Eye (tissue), 1 donor: Measurements from ENCODE around the gene SYNPR.
"Not testable (repeated sequence)": the region's sequence is repeated elsewhere in the genome, so short reads cannot be mapped to it uniquely, and the experiment has no call there.

Experiments used
- DNase-seq: peaks from one replicate; pipeline ENCODE4 v3.0.0-alpha.2; 2015

SYNPR gene

DNA sequence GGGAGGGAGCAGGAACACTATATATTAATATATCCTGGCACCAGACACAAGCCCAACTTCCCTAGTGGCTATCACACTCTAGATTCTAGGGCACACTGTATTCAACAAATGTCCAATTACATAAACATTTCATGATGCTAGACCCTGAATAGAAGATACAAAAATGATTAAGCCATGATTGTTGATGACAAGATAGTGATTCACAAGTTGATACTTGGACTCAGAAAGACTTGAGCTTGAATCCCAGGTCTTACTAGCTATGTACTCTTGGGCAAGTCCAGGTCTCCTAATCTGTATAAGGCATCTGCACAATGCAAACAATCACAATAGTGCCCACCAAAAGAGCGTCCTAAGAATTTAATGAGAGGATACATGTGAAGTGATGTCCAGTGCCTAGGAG is 364.4 kb downstream of the SYNPR start:
- no peak for DNase-seq

- peak; percentile 38 for DNase-seq
Observed at GRCh38 chr3:63644212-63644797, 366.2 kb downstream of the SYNPR start.

- DNase-seq, result not testable (repeated sequence)
Observed at GRCh38 chr3:63644928-63645781, 367.0 kb downstream of the SYNPR start.

GRCh38 chr3:63652066-63652725 is 374.1 kb downstream of the SYNPR start, which contains the start of gene SNTN:
Gene SNTN (plus strand): TSS chr3:63652675. CDS start chr3:63652688, 13 bp downstream.
- DNase-seq, result no peak

DNA sequence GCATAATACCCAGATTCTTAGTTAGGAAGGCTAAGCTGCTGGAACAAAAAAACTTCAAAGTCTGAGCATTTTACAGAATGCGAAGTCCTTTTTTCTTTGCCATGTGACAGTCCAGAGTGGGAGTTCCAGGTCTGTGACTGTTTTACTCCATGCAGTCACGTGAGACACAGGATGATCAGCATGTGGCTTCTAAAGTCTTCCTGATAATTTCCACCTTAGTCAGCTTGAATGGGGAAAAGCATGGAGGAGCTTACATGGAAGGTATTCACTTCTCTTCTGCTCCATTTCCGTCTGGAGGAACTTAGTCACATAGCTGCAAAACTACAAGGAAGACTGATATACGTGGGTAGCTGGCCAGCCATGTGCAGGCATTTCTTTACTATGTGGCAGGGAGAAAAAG is 376.1 kb downstream of the SYNPR start:
- no peak for DNase-seq

- no peak for DNase-seq
Observed at GRCh38 chr3:63654931-63655330, 376.8 kb downstream of the SYNPR start.

DNA sequence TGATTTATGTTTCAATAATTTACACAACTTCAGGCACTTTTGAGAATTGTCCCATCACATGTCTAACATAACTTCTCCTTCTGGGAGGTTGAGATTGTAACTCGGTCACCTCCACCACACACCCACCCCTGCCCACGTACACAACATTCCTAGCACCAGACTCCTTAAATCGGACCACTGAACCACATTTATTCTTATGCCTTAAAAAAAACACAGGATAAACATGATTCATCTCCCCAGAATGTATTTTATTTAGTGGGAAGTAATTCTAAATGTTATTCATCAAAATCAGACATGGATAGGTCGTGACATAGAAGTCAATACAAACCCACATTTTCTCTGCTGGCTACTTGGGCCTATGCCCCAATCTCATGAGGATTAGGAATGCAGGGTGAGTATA is 377.4 kb downstream of the SYNPR start:
- no peak for DNase-seq

DNA sequence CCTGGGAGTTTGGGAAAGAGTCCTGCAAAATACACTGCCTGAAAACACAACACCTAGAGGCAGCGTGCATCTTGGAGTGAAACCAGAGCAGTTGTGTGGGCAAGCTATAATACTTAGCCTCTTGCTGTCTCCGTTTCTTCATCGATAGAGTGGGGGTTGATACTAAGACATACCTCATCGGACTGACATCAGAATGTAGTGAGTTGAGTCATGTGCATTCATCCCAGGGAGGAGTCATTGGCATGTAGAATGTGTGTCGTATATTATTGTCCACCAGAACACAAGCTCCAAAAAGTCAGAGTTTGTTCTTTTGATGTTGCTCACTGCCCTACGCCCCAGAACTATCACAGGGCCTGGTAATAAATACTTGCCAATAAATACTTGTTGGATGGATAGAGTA is 378.7 kb downstream of the SYNPR start:
- DNase-seq, result no peak

- no peak for DNase-seq
Observed at GRCh38 chr3:63661242-63661641, 383.1 kb downstream of the SYNPR start.

GRCh38 chr3:63662011-63662410 is 383.9 kb downstream of the SYNPR start:
- DNase-seq, result no peak

DNA sequence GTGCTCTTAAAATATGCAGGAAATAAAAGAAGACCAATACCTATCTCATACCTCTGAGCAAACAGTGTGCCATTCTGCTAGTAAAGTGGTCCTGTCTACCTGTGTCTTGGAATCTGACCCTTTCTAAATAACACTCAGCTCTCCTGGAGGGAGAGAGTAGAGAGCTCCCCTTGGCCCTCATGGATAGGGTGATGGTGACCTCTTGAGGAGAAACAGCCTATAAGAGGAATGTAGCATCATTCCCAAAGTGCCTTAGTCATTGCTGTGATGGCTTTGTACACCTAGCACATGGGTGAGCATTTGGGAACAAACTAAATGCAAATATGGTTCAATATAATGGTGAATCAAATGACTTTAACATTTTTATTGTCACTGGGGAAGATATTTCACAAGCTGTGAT is 384.4 kb downstream of the SYNPR start:
- DNase-seq, result no peak
